ENCODE measurements around the gene KLHDC7B. TPM values are rescaled to one million over a fixed set of nuclear protein-coding genes. Genes with fewer than 3 reads are reported as not detected.

The KLHDC7B gene
- total RNA-seq, 1 donor from 2014 or later, result 0.05 TPM

DNA sequence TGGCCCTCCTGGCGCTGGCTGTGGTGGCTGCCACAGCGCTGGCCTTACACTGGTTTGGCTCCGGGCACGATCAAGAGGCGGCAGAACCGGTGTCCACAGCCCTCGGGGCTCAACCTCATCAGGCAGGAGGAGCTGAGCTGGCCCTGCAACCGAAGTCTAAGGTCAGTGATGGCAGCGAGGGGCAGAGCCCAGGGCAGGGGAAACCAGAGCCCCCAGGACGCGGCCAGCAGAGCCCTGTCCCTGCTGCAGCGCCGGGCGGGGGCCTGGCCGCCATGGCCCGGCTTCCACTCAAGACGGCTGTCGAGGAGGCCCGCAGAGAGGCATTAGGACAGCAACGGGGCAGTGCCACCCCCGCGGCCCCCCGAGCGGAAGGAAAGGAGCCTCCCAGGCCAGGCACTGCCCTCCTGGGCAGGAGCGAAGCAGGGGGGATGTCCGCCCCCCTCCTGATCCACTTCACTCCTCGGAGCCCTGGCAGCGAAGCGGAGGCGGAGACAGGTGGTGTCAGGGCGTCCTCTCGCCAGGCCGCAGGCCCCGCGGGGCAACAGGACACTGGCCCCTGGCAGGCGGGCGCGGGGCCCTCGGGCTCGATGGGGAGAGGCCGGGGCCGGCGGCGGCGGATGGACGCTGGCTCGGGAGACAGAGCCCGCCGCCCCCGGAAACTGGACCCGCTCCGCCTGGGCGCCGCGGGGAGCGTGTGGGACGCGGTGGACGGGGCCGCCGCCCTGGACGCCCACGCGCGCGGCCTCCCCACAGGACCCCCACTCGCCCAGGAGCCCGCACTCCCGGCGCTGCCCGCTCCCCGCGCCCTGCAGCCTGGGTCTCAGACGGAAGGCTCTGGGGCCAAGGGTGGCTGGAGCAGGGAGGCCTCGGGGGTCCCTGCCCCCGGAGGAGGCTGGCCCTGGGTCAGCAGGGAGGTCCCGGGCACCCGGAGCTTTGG lies 895 bp downstream of the KLHDC7B start:
- ATAC-seq (no peak), DNase-seq (ENCODE audit: low spot score) (no peak)

DNA sequence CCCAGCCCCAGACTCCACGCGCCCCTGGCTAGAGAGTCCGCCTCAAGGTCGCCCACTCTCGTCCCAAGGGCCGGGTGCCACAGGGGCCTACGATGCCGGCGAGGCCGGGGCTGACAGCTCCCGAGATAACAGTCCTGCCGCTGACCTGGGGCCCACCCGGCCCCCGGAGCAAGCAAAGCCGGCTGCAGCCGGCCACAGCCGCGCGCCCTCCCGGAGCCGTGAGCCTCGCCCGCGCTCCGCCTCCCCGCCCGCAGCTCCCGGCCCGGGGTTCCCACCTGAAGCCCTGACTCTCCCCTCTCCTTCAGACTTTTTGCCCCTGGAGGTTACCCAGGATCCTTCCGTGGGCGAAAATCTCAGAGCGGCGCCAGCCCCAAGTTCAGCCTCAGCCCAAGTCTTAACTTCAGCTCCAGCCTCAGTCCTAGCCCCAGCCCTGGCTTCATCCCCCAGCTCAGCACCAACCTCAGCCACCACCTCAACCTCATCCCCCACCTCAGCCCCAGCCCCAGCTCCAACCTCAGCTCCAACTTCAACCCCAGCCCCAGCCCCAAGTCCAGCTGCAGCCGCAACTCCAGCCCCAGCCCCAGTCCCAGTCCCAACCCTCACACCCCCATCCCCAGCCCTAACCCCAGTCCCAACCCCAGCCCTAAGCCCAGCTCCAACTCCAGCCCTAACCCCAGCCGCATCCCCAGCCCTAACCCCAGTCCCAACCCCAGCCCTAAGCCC lies 1.7 kb downstream of the KLHDC7B start:
- ATAC-seq (no peak), DNase-seq (ENCODE audit: low spot score) (peak; percentile 48)

DNA sequence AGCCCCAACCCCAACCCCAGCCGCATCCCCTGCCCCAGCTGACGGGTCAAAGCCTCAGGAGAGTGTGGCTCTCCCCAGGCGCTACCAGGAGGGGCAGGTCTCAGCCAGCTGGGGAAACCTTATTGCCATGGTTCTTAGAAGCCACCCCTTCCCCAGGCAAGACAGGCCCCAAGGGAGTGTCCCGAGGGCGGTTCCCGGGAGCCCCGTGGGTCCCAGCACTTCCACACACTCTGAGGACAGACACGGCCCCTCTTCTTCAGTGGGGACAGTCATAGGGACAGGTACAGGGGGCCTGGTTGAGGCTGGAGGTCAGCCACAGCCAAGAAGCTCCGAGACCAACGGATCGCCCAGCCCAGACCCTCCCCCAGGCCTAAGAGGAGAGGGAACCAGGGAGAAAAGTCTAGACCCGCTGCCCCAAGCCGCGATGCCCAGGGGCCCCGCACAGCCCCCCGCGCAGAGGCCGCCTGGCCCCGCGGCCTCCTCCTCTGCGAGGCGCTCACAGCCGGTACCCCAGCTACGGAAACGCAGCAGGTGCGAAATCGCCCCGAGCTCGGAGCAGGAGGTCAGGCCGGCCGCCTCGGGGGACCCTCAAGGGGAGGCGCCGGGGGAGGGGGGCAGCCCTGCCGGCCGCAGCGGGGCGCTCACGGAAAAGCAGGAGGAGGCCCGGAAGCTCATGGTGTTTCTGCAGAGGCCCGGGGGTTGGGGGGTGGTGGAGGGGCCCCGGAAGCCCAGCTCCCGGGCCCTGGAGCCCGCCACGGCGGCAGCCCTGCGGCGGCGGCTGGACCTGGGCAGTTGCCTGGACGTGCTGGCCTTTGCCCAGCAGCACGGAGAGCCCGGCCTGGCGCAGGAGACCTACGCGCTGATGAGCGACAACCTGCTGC lies 2.6 kb downstream of the KLHDC7B start:
- DNase-seq (ENCODE audit: low spot score) (peak; percentile 73), ATAC-seq (peak; percentile 80)

DNA sequence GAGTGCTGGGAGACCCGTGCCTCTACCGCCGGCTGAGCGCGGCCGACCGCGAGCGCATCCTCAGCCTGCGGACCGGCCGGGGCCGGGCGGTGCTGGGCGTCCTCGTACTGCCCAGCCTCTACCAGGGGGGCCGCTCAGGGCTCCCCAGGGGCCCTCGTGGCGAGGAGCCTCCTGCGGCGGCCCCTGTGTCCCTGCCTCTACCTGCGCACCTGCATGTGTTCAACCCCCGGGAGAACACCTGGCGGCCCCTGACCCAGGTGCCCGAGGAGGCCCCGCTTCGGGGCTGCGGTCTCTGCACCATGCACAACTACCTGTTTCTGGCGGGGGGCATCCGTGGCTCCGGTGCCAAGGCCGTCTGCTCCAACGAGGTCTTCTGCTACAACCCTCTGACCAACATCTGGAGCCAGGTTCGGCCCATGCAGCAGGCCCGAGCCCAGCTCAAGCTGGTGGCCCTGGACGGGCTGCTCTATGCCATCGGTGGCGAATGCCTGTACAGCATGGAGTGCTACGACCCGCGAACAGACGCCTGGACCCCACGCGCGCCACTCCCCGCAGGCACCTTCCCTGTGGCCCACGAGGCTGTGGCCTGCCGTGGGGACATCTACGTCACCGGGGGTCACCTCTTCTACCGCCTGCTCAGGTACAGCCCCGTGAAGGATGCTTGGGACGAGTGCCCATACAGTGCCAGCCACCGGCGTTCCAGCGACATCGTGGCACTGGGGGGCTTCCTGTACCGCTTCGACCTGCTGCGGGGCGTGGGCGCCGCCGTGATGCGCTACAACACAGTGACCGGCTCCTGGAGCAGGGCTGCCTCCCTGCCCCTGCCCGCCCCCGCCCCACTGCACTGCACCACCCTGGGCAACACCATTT lies 3.5 kb downstream of the KLHDC7B start:
- ATAC-seq, result no peak
- no peak for DNase-seq (ENCODE audit: low spot score)

DNA sequence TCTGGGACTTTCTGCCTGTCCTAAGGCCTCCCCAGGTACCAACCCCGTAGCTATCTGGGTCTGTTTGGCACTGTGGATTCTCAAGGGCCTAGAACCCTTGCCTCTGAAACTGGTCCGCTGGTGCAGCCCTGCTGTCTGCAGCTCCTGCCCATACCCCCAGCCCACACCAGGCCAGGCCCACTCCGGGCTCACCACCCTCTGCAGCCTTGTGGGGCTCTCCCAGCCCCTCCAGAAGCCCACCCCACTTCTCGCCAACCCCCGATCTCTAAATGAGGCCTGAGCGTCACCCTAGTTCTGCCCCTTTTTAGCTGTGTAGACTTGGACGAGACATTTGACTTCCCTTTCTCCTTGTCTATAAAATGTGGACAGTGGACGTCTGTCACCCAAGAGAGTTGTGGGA lies 4.7 kb downstream of the KLHDC7B start:
- DNase-seq (ENCODE audit: low spot score), result no peak
- ATAC-seq, result no peak

DNA sequence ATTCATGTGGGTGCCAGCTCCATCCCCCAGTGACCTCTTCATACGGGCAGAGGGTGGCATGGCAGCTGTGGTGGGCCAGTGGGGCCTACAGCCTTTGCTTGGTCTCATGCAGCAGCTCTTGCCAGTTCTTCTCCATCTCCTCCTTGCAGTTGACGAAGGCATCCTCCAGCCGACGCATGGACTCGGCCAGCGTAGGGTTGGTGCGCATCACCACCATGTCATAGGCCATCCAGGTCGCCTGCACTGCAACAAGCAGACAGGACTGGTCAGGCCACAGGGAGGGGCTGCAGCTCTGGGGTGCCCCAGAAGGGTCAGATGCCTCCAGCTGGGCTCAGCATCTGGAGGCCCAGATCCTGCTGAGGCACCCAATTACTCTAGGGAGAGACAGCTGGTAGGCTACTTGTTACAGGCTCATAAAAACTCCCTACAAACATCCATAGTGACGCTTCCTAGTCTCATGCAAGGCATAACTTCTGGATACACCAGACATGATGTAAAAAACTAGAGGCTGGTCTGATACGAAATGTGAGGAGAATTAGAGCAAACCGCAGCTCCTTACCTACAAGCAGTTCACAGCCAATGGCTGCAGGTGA lies 5.6 kb downstream of the KLHDC7B start:
- ATAC-seq (no peak), DNase-seq (ENCODE audit: low spot score) (no peak)

DNA sequence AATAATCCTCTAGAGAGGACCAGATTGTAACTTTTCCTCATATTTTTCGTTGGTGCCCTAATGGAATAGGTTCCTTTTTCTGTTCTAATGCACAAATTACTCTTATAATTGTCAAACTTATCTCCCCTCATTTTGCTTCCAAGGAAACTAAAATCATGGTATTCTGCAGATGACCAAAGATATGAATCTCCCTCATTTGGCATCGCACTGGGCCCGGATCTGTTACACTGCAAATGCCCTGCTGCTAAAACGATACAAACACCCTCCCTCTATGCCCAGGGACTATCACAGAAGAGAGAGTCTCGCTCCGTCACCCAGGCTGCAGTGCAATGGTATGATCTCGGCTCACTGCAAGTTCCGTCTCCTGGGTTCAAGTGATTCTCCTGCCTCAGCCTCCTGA lies 7.6 kb downstream of the KLHDC7B start:
- no peak for ATAC-seq
- no peak for DNase-seq (ENCODE audit: low spot score)

DNA sequence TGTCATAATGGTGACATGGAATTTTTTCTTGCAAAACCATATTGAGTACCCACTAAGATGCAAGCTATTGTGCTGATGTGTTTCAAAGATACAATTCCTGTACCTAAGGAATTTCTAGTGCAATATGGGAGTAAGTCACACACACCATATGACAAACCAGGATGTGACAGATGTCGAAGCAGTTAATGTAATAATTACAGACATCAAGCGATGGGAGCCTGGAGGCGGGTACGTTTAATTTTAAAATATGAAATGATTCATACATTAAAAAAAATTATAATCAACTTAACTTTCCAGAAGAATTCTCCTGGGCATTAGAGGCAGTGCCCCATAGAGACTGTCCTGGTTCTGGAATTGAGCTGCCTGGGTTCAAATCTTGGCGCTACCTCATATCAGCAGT lies 11.0 kb downstream of the KLHDC7B start:
- no peak for DNase-seq (ENCODE audit: low spot score)
- ATAC-seq, result no peak

DNA sequence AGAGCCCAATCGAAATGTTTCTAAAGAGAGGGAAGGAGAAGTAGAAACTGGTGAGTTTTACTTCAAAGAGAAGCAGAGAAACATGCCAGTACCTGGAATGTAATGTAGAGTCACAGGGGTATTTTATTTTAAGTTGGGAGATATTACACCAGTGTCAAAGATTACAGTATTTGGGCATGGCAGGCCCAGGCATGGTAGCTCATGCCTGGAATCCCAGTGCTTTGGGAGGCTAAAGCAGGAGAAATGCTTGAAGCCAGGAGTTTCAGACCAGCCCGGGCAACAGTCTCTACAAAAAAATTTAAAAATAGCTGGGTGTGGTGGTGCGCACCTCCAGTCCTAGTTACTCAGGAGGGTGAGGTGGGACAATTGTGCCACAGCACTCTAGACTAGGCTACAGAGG lies 14.3 kb downstream of the KLHDC7B start:
- ATAC-seq (no peak), DNase-seq (ENCODE audit: low spot score) (no peak)

DNA sequence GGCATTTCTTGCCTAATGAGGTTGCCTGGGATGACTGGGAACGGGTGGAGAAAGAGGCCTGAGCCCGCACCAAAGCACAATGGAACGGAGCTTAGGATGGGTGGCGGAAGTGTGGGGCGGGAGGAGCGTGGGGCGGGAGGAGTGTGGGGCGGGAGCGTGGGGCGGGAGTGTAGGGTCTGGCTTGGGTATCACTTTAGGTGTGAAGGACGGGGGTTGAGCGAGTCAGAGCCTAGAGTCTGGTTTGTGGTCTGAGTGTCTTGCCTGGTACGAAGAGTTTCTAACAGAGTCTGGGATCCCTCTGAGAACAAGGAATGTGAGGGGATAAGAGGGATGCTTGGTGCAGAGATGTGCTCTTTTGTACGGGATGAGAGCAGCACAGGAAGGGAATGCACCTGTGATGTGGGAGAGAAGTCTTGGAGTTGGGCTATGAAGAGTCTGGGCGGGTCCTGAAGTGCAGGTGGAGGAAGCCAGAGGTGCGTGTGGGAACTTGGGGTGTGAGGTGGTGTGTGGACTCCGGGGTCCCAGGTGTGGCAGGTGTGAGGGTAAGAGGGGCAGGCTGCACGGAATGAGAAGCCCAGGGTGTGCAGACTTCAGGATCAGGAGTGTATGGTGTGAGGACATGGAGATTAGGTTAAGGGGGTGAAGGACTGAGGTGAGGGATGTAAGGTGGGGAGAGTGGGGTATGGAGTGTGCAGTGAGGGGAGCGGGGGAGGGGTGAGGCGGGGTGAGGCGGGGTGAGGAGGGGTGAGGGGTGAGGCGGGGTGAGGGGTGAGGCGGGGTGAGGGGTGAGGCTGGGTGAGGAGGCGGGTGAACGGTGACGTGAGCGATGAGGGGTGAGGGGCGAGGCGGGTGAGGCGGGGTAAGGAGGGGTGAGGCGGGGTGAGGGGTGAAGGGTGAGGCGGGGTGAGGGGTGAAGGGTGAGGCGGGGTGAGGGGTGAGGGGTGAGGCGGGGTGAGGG lies 16.0 kb downstream of the KLHDC7B start:
- no peak for ATAC-seq

DNA sequence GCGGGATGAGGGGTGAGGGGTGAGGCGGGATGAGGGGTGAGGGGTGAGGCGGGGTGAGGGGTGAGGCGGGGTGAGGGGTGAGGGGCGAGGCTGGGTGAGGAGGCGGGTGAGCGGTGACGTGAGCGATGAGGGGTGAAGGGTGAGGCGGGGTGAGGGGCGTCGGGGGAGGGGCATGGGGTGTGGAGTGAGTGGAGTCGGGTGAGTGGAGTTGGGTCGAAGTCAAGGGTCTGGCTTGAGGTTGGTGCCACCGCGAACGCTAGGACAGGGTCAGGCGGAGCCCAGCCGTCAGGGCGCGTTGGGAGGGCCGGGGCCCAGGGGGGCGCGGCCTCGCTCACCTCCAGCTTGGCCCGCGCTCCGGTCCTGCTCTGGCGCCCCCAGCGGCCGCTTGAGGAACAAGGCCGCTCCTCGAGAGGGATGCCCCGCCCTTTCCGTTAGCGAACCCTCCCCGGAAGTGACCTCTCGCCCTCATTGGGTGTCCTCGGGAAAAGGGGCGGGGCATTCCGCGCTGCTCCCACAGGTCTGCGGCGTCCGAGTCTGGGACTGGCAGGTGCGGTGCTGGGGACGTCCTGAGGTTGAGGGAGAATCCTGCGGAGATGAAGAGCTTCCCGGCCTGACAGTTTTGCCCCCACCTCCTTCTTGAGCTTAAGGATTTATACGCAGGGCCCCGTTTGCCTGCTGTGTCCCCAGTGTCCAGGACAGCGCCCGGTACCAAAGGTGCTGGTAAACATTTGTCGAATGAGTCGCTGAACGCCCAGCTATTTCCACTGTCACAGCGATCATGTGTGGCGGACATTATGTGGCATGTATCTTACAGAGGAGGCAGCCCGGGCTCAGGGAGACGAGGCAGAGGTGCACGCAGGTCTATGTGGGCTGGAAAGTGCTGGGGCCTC lies 17.1 kb downstream of the KLHDC7B start, which contains the start of gene SYCE3:
TSS of gene SYCE3 (minus strand) at position 397 of the 890 bp plus-strand sequence. CDS start 6,514 bp downstream, outside the sequence.
- DNase-seq (ENCODE audit: low spot score), result peak; percentile 98
- ATAC-seq, result peak; percentile 93

More for the DNA sequence above, 16.0 kb downstream of the KLHDC7B start:
- DNase-seq (ENCODE audit: low spot score), result no peak

DNA sequence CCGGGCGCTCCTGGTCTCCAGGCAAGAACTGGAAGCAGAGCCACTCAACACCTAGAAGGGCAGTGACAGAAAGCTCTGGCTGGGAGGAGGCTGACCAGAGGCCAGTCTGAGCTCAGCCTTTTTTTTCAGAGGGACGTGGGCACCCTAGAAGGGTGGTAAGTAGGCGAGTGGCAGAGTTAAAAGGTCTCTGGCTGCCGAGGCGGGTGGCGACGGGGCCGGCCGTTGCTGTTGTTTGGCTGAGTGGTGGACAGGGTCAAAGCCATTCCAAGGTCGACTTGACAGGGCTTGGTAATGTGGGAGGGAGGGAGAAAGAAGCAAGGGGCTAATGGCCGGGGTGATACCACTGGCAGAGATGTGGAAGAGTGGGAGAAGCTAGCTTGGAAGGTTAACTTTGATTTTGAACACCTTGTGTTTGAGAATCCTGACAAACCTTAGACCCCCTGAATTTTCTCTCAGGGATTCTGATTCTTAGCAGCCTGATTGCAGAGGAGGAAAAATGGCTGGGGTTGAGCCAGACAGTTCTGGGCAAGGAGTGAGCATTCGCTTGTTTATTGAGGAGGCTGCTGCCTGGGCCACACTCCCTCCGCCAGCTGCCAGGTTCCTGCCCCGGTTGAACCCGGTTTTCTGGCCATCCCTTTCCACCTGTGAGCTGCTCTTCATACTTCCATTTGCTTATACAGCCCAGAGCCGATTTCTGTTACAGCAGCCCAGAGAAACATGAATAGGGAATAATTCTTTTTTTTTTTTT lies 17.9 kb downstream of the KLHDC7B start:
- peak; percentile 67 for DNase-seq (ENCODE audit: low spot score)
- ATAC-seq, result peak; percentile 60

DNA sequence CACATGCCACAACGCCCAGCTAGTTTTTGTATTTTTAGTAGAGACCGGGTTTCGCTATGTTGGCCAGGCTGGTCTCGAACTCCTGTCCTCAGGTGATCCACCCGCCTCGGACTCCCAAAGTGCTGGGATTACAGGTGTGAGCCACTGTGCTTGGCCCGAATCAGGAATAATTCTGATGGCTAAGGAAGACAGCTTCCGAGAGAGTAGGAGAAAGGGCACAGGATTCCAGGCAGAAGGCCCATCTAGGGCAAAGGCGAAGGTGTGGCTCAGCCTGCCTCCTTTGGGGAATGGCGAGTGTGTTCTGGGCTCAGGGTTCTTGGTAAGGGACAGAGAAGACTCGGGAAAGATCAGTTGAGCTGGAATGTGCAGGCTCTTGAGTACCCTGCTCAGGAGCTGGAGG lies 18.6 kb downstream of the KLHDC7B start:
- DNase-seq (ENCODE audit: low spot score) (no peak), ATAC-seq (no peak)

DNA sequence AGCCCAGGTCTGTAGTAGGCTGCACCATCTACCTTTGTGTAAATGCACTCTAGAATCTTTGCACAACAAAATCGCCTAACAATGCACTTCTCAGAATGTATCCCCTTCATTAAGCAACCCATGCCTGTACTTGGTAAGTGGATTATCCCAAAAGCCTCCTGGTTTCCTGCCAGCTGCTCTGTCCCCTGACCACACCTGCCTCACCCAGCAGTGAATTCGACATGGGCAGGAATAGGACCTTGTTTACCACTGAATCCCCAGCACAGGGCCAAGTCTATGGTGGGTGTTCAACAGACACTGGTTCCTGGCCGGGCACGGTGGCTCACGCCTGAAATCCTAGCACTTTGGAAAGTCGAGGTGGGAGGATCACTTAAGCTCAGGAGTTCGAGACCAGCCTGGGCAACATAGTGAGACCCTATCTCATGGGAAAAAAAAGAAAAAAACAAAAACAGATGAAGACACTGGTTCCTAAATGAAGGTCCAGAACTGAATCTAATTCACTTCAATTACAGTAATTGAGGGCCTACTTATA lies 22.1 kb downstream of the KLHDC7B start:
- no peak for DNase-seq (ENCODE audit: low spot score)

DNA sequence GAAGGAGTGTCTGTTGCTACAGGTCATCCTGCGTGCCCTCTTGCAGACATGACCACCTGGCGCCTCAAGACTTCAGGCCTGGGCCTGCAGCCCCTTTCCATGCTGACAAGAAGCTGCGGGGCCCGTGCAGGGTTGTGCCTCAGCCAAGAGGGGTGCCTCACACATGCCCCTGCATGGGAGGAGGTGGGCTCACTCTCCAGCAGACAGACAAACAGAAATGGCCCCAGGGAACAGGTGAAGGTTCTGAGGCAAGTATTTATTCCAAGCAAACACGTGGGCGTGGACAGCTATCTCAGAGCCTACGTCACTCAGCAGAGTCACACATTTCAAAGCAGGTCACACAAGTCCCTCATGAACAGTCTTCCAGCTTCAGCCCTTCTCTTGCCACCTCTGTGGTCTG lies 22.9 kb downstream of the KLHDC7B start:
- DNase-seq (ENCODE audit: low spot score) (peak; percentile 81), ATAC-seq (peak; percentile 74)

More for the DNA sequence above, 22.1 kb downstream of the KLHDC7B start:
- ATAC-seq, result no peak

DNA sequence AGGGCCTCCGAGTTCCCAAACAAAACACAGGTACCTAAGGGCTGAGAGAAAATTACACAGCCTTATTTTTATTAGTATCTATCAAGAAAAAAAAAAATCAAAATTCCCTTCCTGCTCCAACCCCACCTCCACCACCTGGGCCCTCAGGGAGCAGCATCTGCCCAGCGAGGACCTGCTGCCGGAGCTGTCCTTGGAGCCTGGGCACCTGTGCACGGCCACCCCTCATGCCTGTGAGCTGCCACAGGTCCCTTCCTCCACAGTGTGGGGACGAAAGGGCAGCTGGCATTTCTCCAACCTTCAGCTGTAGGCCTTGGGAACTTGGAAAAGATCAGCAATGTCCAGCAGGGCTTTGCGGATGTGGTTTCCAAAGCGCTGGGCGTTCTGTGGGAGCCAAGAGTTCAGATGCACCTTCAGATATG lies 23.4 kb downstream of the KLHDC7B start:
- DNase-seq (ENCODE audit: low spot score) (peak; percentile 92), ATAC-seq (peak; percentile 75)
